Endothelial cell of umbilical vein (primary cell): ENCODE measurements around the gene PLEKHA8. TPM values are rescaled to one million over a fixed set of nuclear protein-coding genes. Genes with fewer than 3 reads are reported as not detected.

Experiments used
- BruUV-seq: library from RNA; stranded (reverse); fragments of 400-500 nt; replicated peaks from 2 replicates; lab custom pipeline; 2021; lab: Mats Ljungman, UMichigan
- CTCF ChIA-PET: fragments of 300-600, 350-600 bp; sonication (Branson Sonifier 250); formaldehyde crosslinking; loops from one replicate; lab custom pipeline; 2021; ENCODE audit warnings: antibody characterized with exemption, inconsistent platforms; lab: Charles Lee
- POLR2A ChIA-PET: fragments of 300-600, 350-600 bp; sonication (Branson Sonifier 250); formaldehyde crosslinking; loops from one replicate; lab custom pipeline; 2021; ENCODE audit warnings: antibody characterized with exemption, inconsistent platforms; lab: Charles Lee
- DNase-seq: peaks from one replicate; pipeline ENCODE4 v3.0.0-alpha.2; 2011; ENCODE audit warnings: low read depth, low spot score
- FAIRE-seq: peaks from 2 replicates; lab custom pipeline; 2011; peaks lifted over from hg19 to GRCh38; lab: Jason Lieb, UNC
- H2AFZ ChIP-seq: 2 replicates; pipeline ENCODE4 v1.6.0; 2012; ENCODE audit warnings: low read depth, low read length, control low read depth, inconsistent platforms
- H3K27ac ChIP-seq: 2 replicates; pipeline ENCODE4 v1.5.1; 2011; ENCODE audit warnings: low read depth, mild to moderate bottlenecking, control low read depth, low read length, moderate library complexity; ENCODE audit not compliant: insufficient read depth
- H3K27me3 ChIP-seq, 2 experiments: 2 replicates each; pipeline versions ENCODE4 v1.6.0 to v1.6.1; 2011; ENCODE audit warnings: low read length in 2 of 2, mixed read lengths in 1 of 2; ENCODE audit not compliant: control insufficient read depth in 2 of 2, insufficient read depth in 2 of 2
- H3K36me3 ChIP-seq, 2 experiments: 2 replicates in 1 of 2; 3 replicates in 1 of 2; pipeline ENCODE4 v1.5.1; 2011; ENCODE audit warnings: low read length in 2 of 2, mild to moderate bottlenecking in 1 of 2, moderate library complexity in 1 of 2; ENCODE audit not compliant: control insufficient read depth in 2 of 2, insufficient read depth in 2 of 2; ENCODE audit errors: extremely low read depth in 1 of 2
- H3K4me1 ChIP-seq: 3 replicates; pipeline ENCODE4 v1.5.1; 2011; ENCODE audit warnings: mild to moderate bottlenecking, low read length; ENCODE audit not compliant: control insufficient read depth, insufficient read depth; ENCODE audit errors: extremely low read depth
- H3K4me2 ChIP-seq: 2 replicates; pipeline ENCODE4 v1.6.1; 2011; ENCODE audit warnings: low read length, control low read depth, mixed read lengths; ENCODE audit not compliant: insufficient read depth
- H3K4me3 ChIP-seq, 3 experiments: fragments of 200-600 bp in 1 of 3; sonication (generic), shearing (Covaris generic) in 1 of 3; replicated peaks in 1 of 3; 2 replicates each; pipeline ENCODE4 v1.5.1; 2011 to 2016; ENCODE audit warnings: control low read depth in 3 of 3, low read length in 3 of 3, mild to moderate bottlenecking in 2 of 3, inconsistent platforms in 1 of 3, low read depth in 1 of 3, moderate library complexity in 1 of 3; ENCODE audit not compliant: insufficient read depth in 1 of 3
- H3K79me2 ChIP-seq: 2 replicates; pipeline ENCODE4 v1.6.0; 2012; ENCODE audit warnings: low read length, inconsistent platforms; ENCODE audit not compliant: control insufficient read depth, insufficient read depth
- H3K9ac ChIP-seq: replicated peaks from 2 replicates; pipeline ENCODE3; 2011; ENCODE audit warnings: low read length, control low read depth; ENCODE audit not compliant: insufficient read depth; ENCODE audit errors: extremely low read depth
- H3K9me1 ChIP-seq: replicated peaks from 3 replicates; pipeline ENCODE4 v1.6.0; 2011; ENCODE audit warnings: mild to moderate bottlenecking, low read length; ENCODE audit not compliant: control insufficient read depth, insufficient read depth; ENCODE audit errors: extremely low read depth
- H3K9me3 ChIP-seq: replicated peaks from 2 replicates; pipeline ENCODE4 v1.5.1; 2012; ENCODE audit warnings: low read length, inconsistent platforms; ENCODE audit not compliant: control insufficient read depth, insufficient read depth
- H4K20me1 ChIP-seq: replicated peaks from 2 replicates; pipeline ENCODE3; 2011; ENCODE audit warnings: mild to moderate bottlenecking, low read length; ENCODE audit not compliant: control insufficient read depth, insufficient read depth; ENCODE audit errors: extremely low read depth
- EZH2 ChIP-seq: IDR thresholded peaks from 2 replicates; pipeline ENCODE4 v1.6.1; 2012; ENCODE audit warnings: borderline replicate concordance, low read depth, mild to moderate bottlenecking, moderate library complexity, low read length, inconsistent platforms; ENCODE audit not compliant: severe bottlenecking
- FOS ChIP-seq: IDR thresholded peaks from 2 replicates; pipeline ENCODE4 v1.6.1; 2011; ENCODE audit warnings: mild to moderate bottlenecking, low read length, moderate library complexity, borderline replicate concordance; ENCODE audit not compliant: insufficient read depth
- GATA2 ChIP-seq: IDR thresholded peaks from 2 replicates; pipeline ENCODE4 v1.7.0; 2011; ENCODE audit warnings: low read depth, mild to moderate bottlenecking, moderate library complexity, mixed read lengths, low read length; ENCODE audit not compliant: insufficient read length, insufficient read depth
- JUN ChIP-seq: IDR thresholded peaks from 2 replicates; pipeline ENCODE4 v1.6.1; 2011; ENCODE audit warnings: borderline replicate concordance, low read depth; ENCODE audit not compliant: insufficient read length, insufficient read depth
- MYC ChIP-seq: IDR thresholded peaks from one replicate; pipeline ENCODE4 v1.6.1; 2011; ENCODE audit warnings: mild to moderate bottlenecking, low read depth, low read length
- POLR2A ChIP-seq: IDR thresholded peaks from 2 replicates; pipeline ENCODE4 v1.6.1; 2012; ENCODE audit warnings: low read depth, mild to moderate bottlenecking, control low read depth, low read length
- POLR2AphosphoS5 ChIP-seq: IDR thresholded peaks from 2 replicates; pipeline ENCODE4 v1.6.1; 2012; ENCODE audit warnings: low read depth, mild to moderate bottlenecking, control low read depth, low read length, moderate library complexity; ENCODE audit not compliant: insufficient read depth
- dilution Hi-C: fragments of 300-500 bp; cut with MboI; formaldehyde crosslinking; loops from one replicate; pipeline ENCODE4 v1.15.0; 2019; ENCODE audit warnings: low sequenced_read_pairs; ENCODE audit not compliant: extremely low pct_ligation_motif_present
- intact Hi-C: fragments of 100-400 bp; cut with micrococcal nuclease; formaldehyde crosslinking; loops from one replicate; pipeline ENCODE4 v1.10.0; 2022
- polyA plus RNA-seq, 4 experiments: library from polyadenylated mRNA; depleted of rRNA in 3 of 4; stranded (reverse) in 3 of 4; unstranded in 1 of 4; fragments of >200 nt; gene quantifications; 2 replicates each; pipeline versions ENCODE4 v1.2.1 to v1.2.3, GENCODE V29; 2011 to 2012; ENCODE audit warnings: missing spikeins in 1 of 4
- total RNA-seq: library from RNA; stranded (reverse); gene quantifications from 2 replicates; pipeline ENCODE4 v1.2.3, GENCODE V29; 2021
- TF ChIP-seq, protein P1 (sequence below), 2 donors: IDR thresholded peaks; 1 replicate in 1 of 2; 2 replicates in 1 of 2; pipeline ENCODE4 v1.5.1; 2011; ENCODE audit warnings: low read length in 2 of 2, mild to moderate bottlenecking in 2 of 2, moderate library complexity in 2 of 2, control low read depth in 1 of 2, inconsistent platforms in 1 of 2, low read depth in 1 of 2; ENCODE audit not compliant: insufficient read depth in 1 of 2; ENCODE audit errors: extremely low read depth in 1 of 2
- TF ChIP-seq, protein P2 (sequence below): IDR thresholded peaks from 2 replicates; pipeline ENCODE4 v1.6.1; 2011; ENCODE audit not compliant: insufficient read depth, insufficient read length

PLEKHA8 gene
- total and polyA plus RNA-seq, 2 donors (not counting 3 experiments of a cell fraction or from before 2014, with no cell fraction given): 4.5 to 19.8 TPM

GRCh38 chr7:30082686-30083085 is 54.5 kb downstream of the PLEKHA8 start:
- H3K4me2 ChIP-seq: no peak overlapping the region
- FAIRE-seq: no peak

More at GRCh38 chr7:30082686-30083085, 54.5 kb downstream of the PLEKHA8 start:
- H3K27me3 ChIP-seq: no peaks in the 10 kb centered on the region
- BruUV-seq: no TSS peak
- DNase-seq: no peak
- dilution Hi-C loops: no loop called here
- H3K79me2 ChIP-seq: no peaks in the 10 kb centered on the region
- H3K27ac ChIP-seq: no peak overlapping the region
- no peaks in the 10 kb centered on the region for H3K9me1 ChIP-seq
- ChIA-PET CTCF (no interaction called here), POLR2A (no interaction called here)
- H3K9ac ChIP-seq: no peak overlapping the region
- TF ChIP-seq, protein P1, sequence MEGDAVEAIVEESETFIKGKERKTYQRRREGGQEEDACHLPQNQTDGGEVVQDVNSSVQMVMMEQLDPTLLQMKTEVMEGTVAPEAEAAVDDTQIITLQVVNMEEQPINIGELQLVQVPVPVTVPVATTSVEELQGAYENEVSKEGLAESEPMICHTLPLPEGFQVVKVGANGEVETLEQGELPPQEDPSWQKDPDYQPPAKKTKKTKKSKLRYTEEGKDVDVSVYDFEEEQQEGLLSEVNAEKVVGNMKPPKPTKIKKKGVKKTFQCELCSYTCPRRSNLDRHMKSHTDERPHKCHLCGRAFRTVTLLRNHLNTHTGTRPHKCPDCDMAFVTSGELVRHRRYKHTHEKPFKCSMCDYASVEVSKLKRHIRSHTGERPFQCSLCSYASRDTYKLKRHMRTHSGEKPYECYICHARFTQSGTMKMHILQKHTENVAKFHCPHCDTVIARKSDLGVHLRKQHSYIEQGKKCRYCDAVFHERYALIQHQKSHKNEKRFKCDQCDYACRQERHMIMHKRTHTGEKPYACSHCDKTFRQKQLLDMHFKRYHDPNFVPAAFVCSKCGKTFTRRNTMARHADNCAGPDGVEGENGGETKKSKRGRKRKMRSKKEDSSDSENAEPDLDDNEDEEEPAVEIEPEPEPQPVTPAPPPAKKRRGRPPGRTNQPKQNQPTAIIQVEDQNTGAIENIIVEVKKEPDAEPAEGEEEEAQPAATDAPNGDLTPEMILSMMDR (IDR thresholded peaks at IDR 0.05; ENCODE audit: extremely low read depth in 1 of 2, insufficient read depth in 1 of 2, low read depth in 1 of 2, low read length in 2 of 2): no peak
- TF ChIP-seq EZH2 (no peak), POLR2A (no peak), FOS (no peak), JUN (no peak), MYC (no peak), POLR2AphosphoS5 (no peak), GATA2 (no peak)
- TF ChIP-seq, protein P2, sequence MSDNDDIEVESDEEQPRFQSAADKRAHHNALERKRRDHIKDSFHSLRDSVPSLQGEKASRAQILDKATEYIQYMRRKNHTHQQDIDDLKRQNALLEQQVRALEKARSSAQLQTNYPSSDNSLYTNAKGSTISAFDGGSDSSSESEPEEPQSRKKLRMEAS: no peak
- H4K20me1 ChIP-seq: no peaks in the 10 kb centered on the region
- no peak overlapping the region for H2AFZ ChIP-seq
- peaks cover 0 to 8% of the 10 kb centered on the region in 2 experiments for H3K36me3 ChIP-seq
- no peak overlapping the region for H3K4me3 ChIP-seq
- intact Hi-C loops: no loop called here
- H3K4me1 ChIP-seq: no peaks in the 10 kb centered on the region
- H3K9me3 ChIP-seq: no peaks in the 10 kb centered on the region
